Breast epithelium (tissue), 3 donors: ENCODE results near the gene STAM.

Experiments used
- POLR2A ChIP-seq: fragments of 450-650 bp; IDR thresholded peaks from one replicate; pipeline ENCODE4 v1.6.1; 2016; ENCODE audit warnings: antibody characterized with exemption, mild to moderate bottlenecking, moderate library complexity
- POLR2AphosphoS5 ChIP-seq, 3 donors: sonication (generic); formaldehyde crosslinking; IDR thresholded peaks; one replicate each; pipeline ENCODE4 v1.6.1; 2017; ENCODE audit warnings: antibody characterized with exemption in 3 of 3
- TF ChIP-seq, protein P1 (sequence below), 3 donors: fragments of 450-650 bp; IDR thresholded peaks; one replicate each; pipeline ENCODE4 v1.5.1; 2016 to 2017; ENCODE audit warnings: antibody characterized with exemption in 3 of 3, mild to moderate bottlenecking in 3 of 3, moderate library complexity in 3 of 3

DNA sequence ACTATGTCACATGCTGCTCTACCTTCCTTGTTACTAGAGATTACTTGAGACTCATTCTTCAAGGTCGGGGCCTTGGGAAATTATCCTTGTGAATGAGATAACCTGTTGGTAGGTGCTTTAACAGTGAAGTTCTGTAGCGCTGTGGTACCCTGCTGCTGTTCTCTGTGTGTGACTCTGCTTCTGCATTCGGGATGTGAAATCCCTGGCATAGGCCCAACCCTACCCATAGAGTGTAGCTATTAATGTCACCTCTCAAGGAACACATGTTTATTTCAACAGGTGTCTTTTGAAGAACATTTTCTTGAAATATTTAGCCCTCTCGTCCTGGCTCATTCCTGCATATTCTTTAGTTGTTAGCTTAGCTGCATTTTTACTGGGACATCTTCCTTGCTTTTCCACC, 66.2 kb downstream of the STAM start:
- TF ChIP-seq, protein P1, sequence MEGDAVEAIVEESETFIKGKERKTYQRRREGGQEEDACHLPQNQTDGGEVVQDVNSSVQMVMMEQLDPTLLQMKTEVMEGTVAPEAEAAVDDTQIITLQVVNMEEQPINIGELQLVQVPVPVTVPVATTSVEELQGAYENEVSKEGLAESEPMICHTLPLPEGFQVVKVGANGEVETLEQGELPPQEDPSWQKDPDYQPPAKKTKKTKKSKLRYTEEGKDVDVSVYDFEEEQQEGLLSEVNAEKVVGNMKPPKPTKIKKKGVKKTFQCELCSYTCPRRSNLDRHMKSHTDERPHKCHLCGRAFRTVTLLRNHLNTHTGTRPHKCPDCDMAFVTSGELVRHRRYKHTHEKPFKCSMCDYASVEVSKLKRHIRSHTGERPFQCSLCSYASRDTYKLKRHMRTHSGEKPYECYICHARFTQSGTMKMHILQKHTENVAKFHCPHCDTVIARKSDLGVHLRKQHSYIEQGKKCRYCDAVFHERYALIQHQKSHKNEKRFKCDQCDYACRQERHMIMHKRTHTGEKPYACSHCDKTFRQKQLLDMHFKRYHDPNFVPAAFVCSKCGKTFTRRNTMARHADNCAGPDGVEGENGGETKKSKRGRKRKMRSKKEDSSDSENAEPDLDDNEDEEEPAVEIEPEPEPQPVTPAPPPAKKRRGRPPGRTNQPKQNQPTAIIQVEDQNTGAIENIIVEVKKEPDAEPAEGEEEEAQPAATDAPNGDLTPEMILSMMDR (IDR thresholded peaks at IDR 0.05) = no peak
- no peak for TF ChIP-seq POLR2A
- TF ChIP-seq POLR2AphosphoS5 (IDR thresholded peaks at IDR 0.05) = no peak
